ENCODE results near the gene FAM187B. TPM values are rescaled to one million over a fixed set of nuclear protein-coding genes. Genes with fewer than 3 reads are reported as not detected.

The FAM187B gene
- total RNA-seq, result not detected

DNA sequence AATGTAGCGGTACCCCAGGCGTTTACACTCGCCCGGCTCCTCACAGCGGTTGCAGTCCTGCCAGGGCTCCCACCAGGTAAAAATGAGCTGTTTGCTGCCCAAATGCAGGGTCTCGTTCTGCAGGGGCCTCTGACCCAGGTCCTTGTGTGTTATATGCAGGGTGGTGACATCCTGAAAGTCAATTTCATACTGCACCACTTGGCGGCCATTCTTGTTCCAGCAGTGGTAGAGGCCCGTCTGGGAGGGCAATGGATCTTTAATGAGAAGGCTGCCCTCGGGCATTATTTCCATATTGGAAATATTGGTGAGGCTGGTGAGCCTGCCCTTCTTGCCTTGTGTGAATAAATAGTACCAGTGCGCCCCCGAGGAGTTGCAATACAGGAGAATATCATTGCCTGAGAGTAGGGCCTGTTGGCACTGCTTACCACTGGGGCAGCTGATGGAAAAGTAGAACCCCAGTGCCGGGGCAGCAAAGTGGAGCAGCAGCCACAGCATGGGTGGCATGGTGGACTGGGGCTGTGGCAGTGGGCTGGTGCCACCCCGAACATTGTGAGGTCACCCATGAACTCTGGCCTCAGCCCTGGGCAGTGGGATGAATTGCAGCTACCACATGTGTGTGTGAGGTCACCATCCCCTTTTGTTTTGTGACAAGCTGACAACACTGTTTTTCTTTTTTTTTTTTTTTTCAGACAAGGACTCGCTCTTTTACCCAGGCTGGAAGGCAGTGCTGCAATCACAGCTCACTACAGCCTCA is at the start of gene FAM187B:
Gene FAM187B (minus strand): TSS at position 563 of the 754 bp plus-strand sequence. CDS start 59 bp downstream, at position 504.
- Mint-ChIP-seq H3K4me1 (ENCODE audit: low read depth) (peaks cover 10% of the 10 kb centered on the region), H3K27ac (no peak within 1 kb of the TSS), H3K9me3 (no peaks in the 10 kb centered on the region), H3K4me3 (no peak within 1 kb of the TSS), H3K27me3 (ENCODE audit: low read depth) (no peaks in the 10 kb centered on the region), H3K36me3 (ENCODE audit: low read depth) (no peaks in the 10 kb centered on the region)
- CTCF ChIA-PET, result interaction anchor here (0.7 kb wide), 1 partner anchor 386 kb away, joined by 5 read pairs; no protein-coding TSS in a partner anchor
- DNase-seq, result peak; percentile 3
- intact Hi-C loops (cut with micrococcal nuclease), result no loop called here

DNA sequence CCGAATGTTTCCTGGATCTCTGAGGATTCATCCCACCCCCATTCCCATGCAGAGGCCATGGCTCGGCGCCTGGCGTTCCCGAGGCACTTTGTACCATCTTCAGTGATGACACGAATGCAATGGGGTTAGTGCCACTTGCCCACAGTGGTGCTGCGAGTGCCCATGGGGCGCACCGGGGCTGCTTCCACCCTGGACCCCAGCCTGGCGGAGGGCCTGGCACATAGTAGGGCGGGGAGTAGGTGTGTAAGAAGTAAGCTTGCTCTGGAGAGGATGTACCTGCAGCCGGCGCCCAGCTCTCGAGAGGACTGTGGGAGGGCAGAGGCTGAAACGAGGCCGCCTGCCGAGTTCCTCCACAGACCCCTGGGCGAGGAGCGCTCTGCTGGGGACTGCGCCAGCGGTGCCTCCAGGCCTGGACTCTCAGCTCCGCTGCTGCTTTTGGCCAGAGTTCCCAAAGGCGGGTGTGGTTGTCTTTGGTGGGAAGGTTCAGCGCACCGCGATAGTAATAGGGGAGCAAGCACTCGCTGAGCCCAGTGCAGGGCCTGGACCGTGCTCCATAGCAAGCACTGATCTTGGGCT is 48.3 kb upstream of the FAM187B start:
- no peak overlapping the region for H3K4me3 Mint-ChIP-seq
- intact Hi-C loops (cut with micrococcal nuclease), result no loop called here
- H3K36me3 Mint-ChIP-seq (ENCODE audit: low read depth), result peaks cover 12% of the 10 kb centered on the region
- H3K9me3 Mint-ChIP-seq, result no peaks in the 10 kb centered on the region
- H3K27ac Mint-ChIP-seq, result no peak overlapping the region
- DNase-seq, result no peak
- CTCF ChIA-PET, result interaction anchor here (1.5 kb wide), 1 partner anchor 135 kb away, joined by 4 read pairs; no protein-coding TSS in a partner anchor
- H3K27me3 Mint-ChIP-seq (ENCODE audit: low read depth), result no peaks in the 10 kb centered on the region
- H3K4me1 Mint-ChIP-seq (ENCODE audit: low read depth), result peaks cover 6% of the 10 kb centered on the region

DNA sequence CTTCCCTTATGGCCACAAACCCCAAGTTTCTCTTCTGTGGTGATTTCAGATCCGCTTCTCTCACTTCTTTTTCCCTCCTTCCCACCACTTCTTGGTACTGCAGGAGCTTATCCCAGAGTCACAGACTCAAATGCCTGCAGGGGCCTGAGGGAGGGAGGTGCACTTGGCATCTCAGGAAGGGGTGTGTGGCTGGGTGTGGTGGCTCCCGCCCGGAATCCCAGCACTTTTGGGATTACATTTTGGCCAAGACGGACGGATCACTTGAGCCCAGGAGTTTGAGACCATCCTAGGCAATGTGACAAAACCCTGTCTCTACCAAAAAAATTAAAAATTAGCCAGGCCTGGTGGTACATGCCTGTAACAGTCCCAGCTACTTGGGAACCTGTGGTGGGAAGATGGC is 45.8 kb upstream of the FAM187B start:
- H3K27me3 Mint-ChIP-seq (ENCODE audit: low read depth), result no peaks in the 10 kb centered on the region
- DNase-seq, result no peak
- H3K27ac Mint-ChIP-seq, result no peak overlapping the region
- peaks cover 20% of the 10 kb centered on the region for H3K36me3 Mint-ChIP-seq (ENCODE audit: low read depth)
- H3K9me3 Mint-ChIP-seq, result no peaks in the 10 kb centered on the region
- no peak overlapping the region for H3K4me3 Mint-ChIP-seq
- H3K4me1 Mint-ChIP-seq (ENCODE audit: low read depth), result peaks cover 12% of the 10 kb centered on the region
- intact Hi-C loops (cut with micrococcal nuclease), result no loop called here
- CTCF ChIA-PET, result interaction anchor here (0.6 to 1.3 kb wide), 2 partner anchors 10 to 63 kb away, joined by 3 to 5 read pairs; no protein-coding TSS in a partner anchor

DNA sequence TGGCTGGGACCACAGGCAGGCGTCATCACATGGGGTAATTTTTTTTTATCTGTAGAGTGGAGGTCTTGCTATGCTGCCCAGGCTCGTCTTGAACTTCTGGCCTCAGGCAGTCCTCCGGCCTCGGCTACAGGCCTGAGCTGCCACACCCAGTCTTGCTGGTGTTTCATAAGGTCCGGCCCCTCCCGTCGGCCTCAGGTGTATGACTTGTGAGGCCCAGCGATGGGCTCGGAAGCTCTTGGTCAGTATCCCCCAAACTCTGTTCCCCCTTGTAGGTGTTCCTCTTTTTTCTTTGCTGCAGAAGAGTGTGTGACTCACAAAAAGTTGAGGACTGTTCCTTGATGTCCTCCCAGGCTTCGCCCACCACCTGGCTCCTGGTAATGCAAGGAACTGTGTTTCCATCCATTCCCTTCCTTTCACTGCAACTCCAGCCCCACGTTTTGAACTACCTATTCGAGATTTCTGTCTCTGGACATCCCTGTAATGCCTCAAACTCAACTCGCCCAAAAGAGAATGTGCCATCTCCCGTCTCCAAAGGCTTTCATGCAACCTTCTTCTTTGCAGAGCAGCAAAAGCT is 45.2 kb upstream of the FAM187B start:
- CTCF ChIA-PET, result interaction anchor here (1.3 kb wide), 1 partner anchor 9 kb away, joined by 3 read pairs; no protein-coding TSS in a partner anchor
- Mint-ChIP-seq H3K9me3 (no peaks in the 10 kb centered on the region), H3K27me3 (ENCODE audit: low read depth) (no peaks in the 10 kb centered on the region), H3K36me3 (ENCODE audit: low read depth) (peaks cover 20% of the 10 kb centered on the region), H3K4me3 (no peak overlapping the region), H3K4me1 (ENCODE audit: low read depth) (peaks cover 12% of the 10 kb centered on the region), H3K27ac (no peak overlapping the region)
- no peak for DNase-seq
- intact Hi-C loops (cut with micrococcal nuclease), result no loop called here

DNA sequence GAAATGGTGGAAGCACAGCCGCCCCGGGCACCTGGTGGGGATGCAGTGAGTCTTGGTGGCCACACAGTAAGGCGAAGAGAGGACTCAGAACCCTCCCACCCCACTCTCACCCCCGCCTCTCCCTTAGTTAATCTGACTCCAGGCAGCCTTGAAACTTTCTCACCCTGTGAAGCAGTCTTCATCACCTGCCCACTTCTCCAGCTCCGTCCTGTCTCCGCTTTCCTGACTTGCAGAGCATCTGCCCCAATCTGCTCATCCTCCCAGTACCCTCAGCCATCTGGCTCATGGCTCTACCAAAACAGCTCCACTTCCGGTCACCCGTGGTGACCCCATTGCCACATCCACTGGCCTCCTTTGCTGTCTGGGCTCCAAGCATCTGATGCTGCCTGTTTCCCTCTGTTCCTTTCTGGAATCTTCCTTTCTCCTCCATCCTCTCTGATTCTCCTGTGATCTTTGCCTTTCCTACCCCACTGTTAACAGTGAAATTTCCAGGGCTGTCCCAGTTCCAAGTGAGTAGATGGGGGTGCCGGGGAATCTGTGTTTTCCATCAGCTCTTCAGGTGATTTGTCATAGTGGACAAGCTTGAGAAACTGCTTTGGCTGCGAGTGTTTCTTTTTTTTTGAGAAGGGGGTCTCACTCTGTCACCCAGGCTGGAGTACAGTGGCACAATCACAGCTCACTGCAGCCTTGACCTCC is 44.6 kb upstream of the FAM187B start:
- Mint-ChIP-seq H3K4me1 (ENCODE audit: low read depth) (peaks cover 12% of the 10 kb centered on the region), H3K36me3 (ENCODE audit: low read depth) (peaks cover 20% of the 10 kb centered on the region), H3K27ac (peak overlapping the region; percentile 37), H3K9me3 (no peaks in the 10 kb centered on the region), H3K27me3 (ENCODE audit: low read depth) (no peaks in the 10 kb centered on the region), H3K4me3 (no peak overlapping the region)
- intact Hi-C loops (cut with micrococcal nuclease), result no loop called here
- CTCF ChIA-PET, result interaction anchor here (1.3 kb wide), 1 partner anchor 11 kb away, joined by 3 read pairs; no protein-coding TSS in a partner anchor
- no peak for DNase-seq

DNA sequence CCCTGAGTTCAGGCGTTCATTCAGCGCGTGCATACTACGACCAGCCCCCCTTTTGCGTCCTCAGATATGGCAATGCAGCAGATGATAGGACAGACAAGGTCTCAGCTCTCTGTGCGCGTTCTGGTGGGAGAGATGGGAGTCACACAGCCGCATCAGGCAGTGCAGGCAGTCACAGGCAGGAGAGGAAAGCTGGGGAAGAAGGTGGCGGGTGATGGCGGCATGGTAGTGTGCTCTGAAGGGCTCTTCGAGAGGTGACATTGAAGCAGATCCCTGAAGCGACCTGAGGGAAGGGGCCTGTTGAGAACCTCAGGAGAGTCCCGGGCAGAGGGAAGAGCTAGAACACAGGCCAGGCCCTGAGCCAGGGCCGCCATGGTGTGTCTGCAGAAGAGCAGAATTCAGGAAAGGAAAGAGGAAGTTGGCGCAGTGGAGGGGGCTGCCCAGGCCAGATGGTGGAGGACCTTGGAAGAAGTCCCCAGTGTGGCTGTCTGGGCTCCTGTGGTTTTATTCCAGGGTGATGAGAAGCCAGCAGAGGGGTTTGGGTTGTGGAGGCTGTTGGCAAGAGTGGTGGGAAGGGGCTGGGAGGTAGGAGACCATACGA is 43.7 kb upstream of the FAM187B start:
- H3K36me3 Mint-ChIP-seq (ENCODE audit: low read depth), result peaks cover 20% of the 10 kb centered on the region
- peaks cover 12% of the 10 kb centered on the region for H3K4me1 Mint-ChIP-seq (ENCODE audit: low read depth)
- H3K27ac Mint-ChIP-seq, result peak overlapping the region; percentile 22
- intact Hi-C loops (cut with micrococcal nuclease), result no loop called here
- H3K9me3 Mint-ChIP-seq, result no peaks in the 10 kb centered on the region
- no peaks in the 10 kb centered on the region for H3K27me3 Mint-ChIP-seq (ENCODE audit: low read depth)
- H3K4me3 Mint-ChIP-seq, result no peak overlapping the region
- CTCF ChIA-PET, result interaction anchor here (1.3 kb wide), 1 partner anchor 12 kb away, joined by 3 read pairs; no protein-coding TSS in a partner anchor
- DNase-seq, result no peak

DNA sequence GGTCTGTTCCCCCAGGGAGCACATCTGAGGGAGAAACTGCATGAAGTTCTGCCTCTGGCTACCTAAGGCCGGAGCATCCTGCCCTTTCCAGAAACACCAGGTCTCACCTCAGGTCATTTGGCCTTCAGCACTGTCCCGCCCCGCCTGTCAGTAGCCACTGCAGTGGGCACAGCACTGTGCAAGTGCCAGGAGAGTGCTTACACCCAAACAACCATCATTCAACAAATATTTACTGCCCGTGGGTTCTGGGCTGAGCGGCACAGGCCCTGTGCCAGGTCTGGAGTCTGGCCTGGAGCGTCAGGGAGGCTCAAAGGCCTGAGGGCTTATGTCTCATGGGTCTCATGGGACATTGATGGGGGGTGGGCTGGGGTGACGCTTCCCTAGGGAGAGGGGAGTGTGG is 43.0 kb upstream of the FAM187B start:
- Mint-ChIP-seq H3K36me3 (ENCODE audit: low read depth) (peaks cover 20% of the 10 kb centered on the region), H3K27ac (no peak overlapping the region), H3K4me1 (ENCODE audit: low read depth) (peaks cover 12% of the 10 kb centered on the region), H3K9me3 (no peaks in the 10 kb centered on the region), H3K4me3 (no peak overlapping the region), H3K27me3 (ENCODE audit: low read depth) (no peaks in the 10 kb centered on the region)
- intact Hi-C loops (cut with micrococcal nuclease), result no loop called here
- CTCF ChIA-PET, result no interaction called here
- no peak for DNase-seq

DNA sequence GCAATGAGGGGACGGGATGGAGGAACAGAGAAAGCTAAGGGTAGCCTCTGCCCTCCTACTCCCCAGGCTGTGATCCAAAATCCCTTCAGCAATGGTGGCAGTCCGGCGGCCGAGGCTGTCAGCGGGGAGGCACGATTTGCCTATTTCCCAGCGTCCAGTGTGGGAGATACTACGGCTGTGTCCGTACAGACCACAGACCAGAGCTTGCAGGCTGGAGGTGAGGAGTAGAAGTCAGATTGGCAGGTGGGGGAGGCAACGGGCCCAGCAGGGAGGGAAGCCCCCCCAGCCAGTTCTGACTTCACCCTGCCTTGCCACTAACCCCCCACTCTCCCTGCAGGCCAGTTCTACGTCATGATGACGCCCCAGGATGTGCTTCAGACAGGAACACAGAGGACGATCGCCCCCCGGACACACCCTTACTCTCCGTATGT is 41.9 kb upstream of the FAM187B start:
- H3K27me3 Mint-ChIP-seq (ENCODE audit: low read depth), result no peaks in the 10 kb centered on the region
- DNase-seq, result no peak
- no peak overlapping the region for H3K27ac Mint-ChIP-seq

DNA sequence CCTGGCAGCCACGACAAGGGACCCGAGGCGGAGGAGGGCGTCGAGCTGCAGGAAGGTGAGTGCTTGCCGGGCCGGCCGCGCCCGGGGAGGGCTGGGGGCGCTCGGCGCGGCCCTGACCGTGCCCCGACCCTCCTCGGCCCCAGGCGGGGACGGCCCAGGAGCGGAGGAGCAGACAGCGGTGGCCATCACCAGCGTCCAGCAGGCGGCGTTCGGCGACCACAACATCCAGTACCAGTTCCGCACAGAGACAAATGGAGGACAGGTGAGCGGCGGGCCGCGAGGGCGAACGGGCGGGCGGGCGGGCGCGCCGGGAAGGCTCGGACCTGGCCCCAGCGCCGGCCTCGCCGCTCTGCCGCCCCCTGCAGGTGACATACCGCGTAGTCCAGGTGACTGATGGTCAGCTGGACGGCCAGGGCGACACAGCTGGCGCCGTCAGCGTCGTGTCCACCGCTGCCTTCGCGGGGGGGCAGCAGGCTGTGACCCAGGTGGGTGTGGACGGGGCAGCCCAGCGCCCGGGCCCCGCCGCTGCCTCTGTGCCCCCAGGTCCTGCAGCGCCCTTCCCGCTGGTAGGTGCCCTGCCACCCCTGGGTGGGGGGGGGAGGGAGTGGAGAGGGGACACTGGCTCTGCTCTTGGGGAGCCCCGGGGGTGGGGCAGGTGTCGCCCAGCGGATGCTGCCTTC is 41.0 kb upstream of the FAM187B start:
- DNase-seq, result peak; percentile 86
- Mint-ChIP-seq H3K36me3 (ENCODE audit: low read depth) (peaks cover 22% of the 10 kb centered on the region), H3K27me3 (ENCODE audit: low read depth) (no peaks in the 10 kb centered on the region), H3K9me3 (no peaks in the 10 kb centered on the region), H3K4me3 (peak overlapping the region; percentile 70), H3K27ac (peak overlapping the region; percentile 66), H3K4me1 (ENCODE audit: low read depth) (peaks cover 28% of the 10 kb centered on the region)
- intact Hi-C loops (cut with micrococcal nuclease), result loop anchor here (1.0 to 5.0 kb wide), 3 partner anchors 78 to 207 kb away; partner anchors contain the start of genes FFAR1 and FXYD7
- CTCF ChIA-PET, result no interaction called here

More for the DNA sequence above, 41.9 kb upstream of the FAM187B start:
- Mint-ChIP-seq H3K9me3 (no peaks in the 10 kb centered on the region), H3K4me3 (peak overlapping the region; percentile 56), H3K36me3 (ENCODE audit: low read depth) (peaks cover 20% of the 10 kb centered on the region), H3K4me1 (ENCODE audit: low read depth) (peaks cover 23% of the 10 kb centered on the region)
- CTCF ChIA-PET, result interaction anchor here (1.1 kb wide), 1 partner anchor 128 kb away, joined by 4 read pairs; no protein-coding TSS in a partner anchor
- intact Hi-C loops (cut with micrococcal nuclease), result no loop called here

DNA sequence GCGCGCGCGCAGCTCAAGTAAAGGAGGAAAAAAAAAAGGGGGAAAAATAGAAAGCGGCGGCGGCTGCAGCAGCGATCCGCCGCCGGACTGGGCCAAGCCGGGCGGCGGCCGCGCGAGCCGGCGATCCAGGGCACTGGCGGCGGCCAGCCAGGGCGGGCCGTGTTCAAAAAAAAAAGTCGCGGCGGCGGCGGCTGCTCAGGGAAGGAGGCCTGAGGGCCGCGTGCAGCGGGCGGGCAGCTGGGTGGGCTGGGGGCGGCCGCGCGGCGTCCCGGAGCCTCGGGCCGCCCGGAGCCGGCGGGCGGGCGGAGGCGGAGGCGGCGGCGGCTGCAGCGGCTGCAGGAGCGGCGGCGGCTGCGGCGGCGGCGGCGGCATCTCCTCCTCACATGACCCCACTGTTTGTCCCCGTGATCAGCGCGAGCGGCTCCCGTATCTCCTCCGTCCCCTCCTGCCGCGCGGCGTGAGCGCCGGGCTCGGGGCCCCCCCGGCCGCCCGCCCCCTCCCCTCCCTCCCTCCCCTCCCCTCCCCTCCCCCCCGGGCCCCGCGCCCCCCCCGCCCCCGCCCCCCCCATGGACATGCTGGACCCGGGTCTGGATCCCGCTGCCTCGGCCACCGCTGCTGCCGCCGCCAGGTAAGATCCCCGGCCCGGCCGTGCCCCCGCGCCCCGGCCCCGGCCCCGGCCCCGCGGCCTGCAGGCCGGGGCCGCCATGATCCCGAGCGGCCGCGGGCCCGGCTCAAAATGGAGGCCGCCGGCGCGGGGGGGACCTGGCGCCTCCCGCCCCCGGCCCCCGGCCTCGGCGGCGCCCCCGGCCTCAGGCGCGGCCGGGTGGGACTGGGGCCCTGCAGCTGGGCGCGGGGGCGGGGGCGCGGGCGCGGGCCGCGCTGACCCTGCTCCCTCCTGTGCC is 40.2 kb upstream of the FAM187B start, which contains the start of gene USF2:
Gene USF2 (plus strand): TSS at position 427 of the 902 bp plus-strand sequence. CDS start 140 bp downstream, at position 567.
- CTCF ChIA-PET, result no interaction called here
- Mint-ChIP-seq H3K4me3 (peak within 1 kb of the TSS; percentile 91), H3K27ac (peak within 1 kb of the TSS; percentile 94), H3K36me3 (ENCODE audit: low read depth) (peaks cover 22% of the 10 kb centered on the region), H3K27me3 (ENCODE audit: low read depth) (no peaks in the 10 kb centered on the region), H3K4me1 (ENCODE audit: low read depth) (peaks cover 28% of the 10 kb centered on the region), H3K9me3 (no peaks in the 10 kb centered on the region)
- peak; percentile 74 for DNase-seq
- intact Hi-C loops (cut with micrococcal nuclease), result loop anchor here (1.0 to 5.0 kb wide), 4 partner anchors 20 to 206 kb away; partner anchors contain the start of genes FFAR1 and FXYD7

Data from activated naive CD4-positive, alpha-beta T cell treated with anti-CD3 and anti-CD28 coated beads for 36 hours (primary cell).